Adipocyte (in vitro differentiated cells): ENCODE data around the gene KLF1.

Experiments used
- DNase-seq: peaks from one replicate; pipeline ENCODE4 v3.0.0-alpha.2; 2015; ENCODE audit warnings: low read depth
- H3K27me3 ChIP-seq: replicated peaks from 2 replicates; pipeline ENCODE4 v1.7.0; 2013; ENCODE audit warnings: mild to moderate bottlenecking, low read length, moderate library complexity; ENCODE audit not compliant: control insufficient read depth, insufficient read depth
- H3K36me3 ChIP-seq: 2 replicates; pipeline ENCODE4 v1.7.0; 2013; ENCODE audit warnings: low read length, mild to moderate bottlenecking, moderate library complexity; ENCODE audit not compliant: control insufficient read depth, insufficient read depth, severe bottlenecking
- H3K4me1 ChIP-seq: 2 replicates; pipeline ENCODE4 v1.7.0; 2013; ENCODE audit warnings: mild to moderate bottlenecking, low read length, moderate library complexity; ENCODE audit not compliant: control insufficient read depth, insufficient read depth
- H3K4me3 ChIP-seq: 2 replicates; pipeline ENCODE4 v1.7.0; 2013; ENCODE audit warnings: mild to moderate bottlenecking, low read length, moderate library complexity
- H3K9ac ChIP-seq: 2 replicates; pipeline ENCODE4 v1.7.0; 2013; ENCODE audit warnings: mild to moderate bottlenecking, low read length, moderate library complexity
- H3K9me3 ChIP-seq: 2 replicates; pipeline ENCODE4 v1.7.0; 2013; ENCODE audit warnings: mild to moderate bottlenecking, low read length, moderate library complexity; ENCODE audit not compliant: control insufficient read depth

KLF1 gene

GRCh38 chr19:12841094-12841493, 45.9 kb downstream of the KLF1 start:
- Histone ChIP-seq H3K4me3 (peak overlapping the region; percentile 47), H3K4me1 (peaks cover 7% of the 10 kb centered on the region), H3K9me3 (no peaks in the 10 kb centered on the region), H3K27me3 (peaks cover 57% of the 10 kb centered on the region), H3K9ac (no peak overlapping the region), H3K36me3 (no peaks in the 10 kb centered on the region)
- DNase-seq: peak; percentile 39

- no peak overlapping the region for H3K9ac ChIP-seq
- H3K36me3 ChIP-seq: no peaks in the 10 kb centered on the region
- no peaks in the 10 kb centered on the region for H3K9me3 ChIP-seq
- peak overlapping the region; percentile 47 for H3K4me3 ChIP-seq
- peaks cover 7% of the 10 kb centered on the region for H3K4me1 ChIP-seq
- H3K27me3 ChIP-seq: peaks cover 64% of the 10 kb centered on the region
- DNase-seq: peak; percentile 49
Observed at GRCh38 chr19:12840091-12841079, 46.6 kb downstream of the KLF1 start.

GRCh38 chr19:12838886-12839756, 47.9 kb downstream of the KLF1 start:
- DNase-seq: no peak
- H3K9me3 ChIP-seq: no peaks in the 10 kb centered on the region
- peaks cover 76% of the 10 kb centered on the region for H3K27me3 ChIP-seq
- no peak overlapping the region for H3K4me3 ChIP-seq
- H3K36me3 ChIP-seq: no peaks in the 10 kb centered on the region
- peaks cover 7% of the 10 kb centered on the region for H3K4me1 ChIP-seq
- H3K9ac ChIP-seq: no peak overlapping the region

GRCh38 chr19:12838182-12838885, 48.7 kb downstream of the KLF1 start, which contains the start of gene MAST1:
MAST1 (plus strand) TSS chr19:12838515; CDS start chr19:12838573, 58 bp downstream.
- peak; percentile 63 for DNase-seq
- no peak within 1 kb of the TSS for H3K9ac ChIP-seq
- peaks cover 77% of the 10 kb centered on the region for H3K27me3 ChIP-seq
- H3K4me1 ChIP-seq: peaks cover 7% of the 10 kb centered on the region
- H3K36me3 ChIP-seq: no peaks in the 10 kb centered on the region
- no peak within 1 kb of the TSS for H3K4me3 ChIP-seq
- H3K9me3 ChIP-seq: no peaks in the 10 kb centered on the region

- no peaks in the 10 kb centered on the region for H3K36me3 ChIP-seq
Observed at GRCh38 chr19:12837225-12837624, 49.8 kb downstream of the KLF1 start.

GRCh38 chr19:12836529-12836863, 50.5 kb downstream of the KLF1 start:
- H3K9me3 ChIP-seq: no peaks in the 10 kb centered on the region
- H3K36me3 ChIP-seq: no peaks in the 10 kb centered on the region
- no peak for DNase-seq
- H3K27me3 ChIP-seq: peaks cover 82% of the 10 kb centered on the region
- H3K4me3 ChIP-seq: no peak overlapping the region
- no peak overlapping the region for H3K9ac ChIP-seq
- peaks cover 7% of the 10 kb centered on the region for H3K4me1 ChIP-seq

More at GRCh38 chr19:12837225-12837624, 49.8 kb downstream of the KLF1 start:
- no peak for DNase-seq
- Histone ChIP-seq H3K27me3 (peaks cover 82% of the 10 kb centered on the region), H3K9me3 (no peaks in the 10 kb centered on the region), H3K9ac (no peak overlapping the region), H3K4me1 (peaks cover 7% of the 10 kb centered on the region), H3K4me3 (no peak overlapping the region)

- H3K36me3 ChIP-seq: no peaks in the 10 kb centered on the region
- no peak overlapping the region for H3K9ac ChIP-seq
- DNase-seq: peak; percentile 42
- H3K4me3 ChIP-seq: no peak overlapping the region
- no peaks in the 10 kb centered on the region for H3K4me1 ChIP-seq
- H3K27me3 ChIP-seq: peaks cover 79% of the 10 kb centered on the region
- no peaks in the 10 kb centered on the region for H3K9me3 ChIP-seq
Observed at GRCh38 chr19:12834976-12835757, 51.8 kb downstream of the KLF1 start.

- Histone ChIP-seq H3K9ac (no peak within 1 kb of the TSS), H3K4me1 (no peaks in the 10 kb centered on the region), H3K36me3 (no peaks in the 10 kb centered on the region), H3K9me3 (no peaks in the 10 kb centered on the region), H3K27me3 (peaks cover 80% of the 10 kb centered on the region), H3K4me3 (no peak within 1 kb of the TSS)
- DNase-seq: no peak
Observed at GRCh38 chr19:12834566-12834943, 52.4 kb downstream of the KLF1 start, which contains the start of gene RTBDN. RTBDN (minus strand) TSS chr19:12834579; CDS start chr19:12829979, 4,600 bp downstream.
